Measurements from ENCODE around the gene DCLK3. TPM values are rescaled to one million over a fixed set of nuclear protein-coding genes. Genes with fewer than 3 reads are reported as not detected.

The DCLK3 gene
- total RNA-seq, 6 experiments from 2014 or later = not detected

DNA sequence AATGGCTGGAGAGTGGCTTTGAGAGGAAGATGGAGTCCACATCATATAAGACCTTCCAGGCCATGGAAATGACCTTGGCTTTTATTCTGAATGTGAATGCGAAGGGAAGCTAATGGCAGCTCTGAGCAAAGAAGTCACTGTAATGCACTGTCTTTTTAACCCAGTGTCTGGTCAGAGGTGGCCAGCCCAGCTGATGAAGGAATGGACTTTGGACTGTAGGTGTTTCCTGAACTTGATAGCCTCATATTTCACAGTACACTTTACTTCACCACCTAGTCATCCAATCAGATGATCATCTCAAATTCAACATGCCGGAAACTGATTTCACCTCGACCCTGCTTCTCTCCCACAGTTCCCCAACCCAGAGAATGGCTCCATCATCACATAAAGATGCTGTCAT lies 33.4 kb downstream of the DCLK3 start:
- no peak overlapping the region for H3K27ac Mint-ChIP-seq
- H3K4me1 Mint-ChIP-seq (ENCODE audit: low read depth) = peaks cover 6% of the 10 kb centered on the region; the same call in 1 of the 2 replicates
- no peak for DNase-seq
- TF ChIP-seq, protein P1, sequence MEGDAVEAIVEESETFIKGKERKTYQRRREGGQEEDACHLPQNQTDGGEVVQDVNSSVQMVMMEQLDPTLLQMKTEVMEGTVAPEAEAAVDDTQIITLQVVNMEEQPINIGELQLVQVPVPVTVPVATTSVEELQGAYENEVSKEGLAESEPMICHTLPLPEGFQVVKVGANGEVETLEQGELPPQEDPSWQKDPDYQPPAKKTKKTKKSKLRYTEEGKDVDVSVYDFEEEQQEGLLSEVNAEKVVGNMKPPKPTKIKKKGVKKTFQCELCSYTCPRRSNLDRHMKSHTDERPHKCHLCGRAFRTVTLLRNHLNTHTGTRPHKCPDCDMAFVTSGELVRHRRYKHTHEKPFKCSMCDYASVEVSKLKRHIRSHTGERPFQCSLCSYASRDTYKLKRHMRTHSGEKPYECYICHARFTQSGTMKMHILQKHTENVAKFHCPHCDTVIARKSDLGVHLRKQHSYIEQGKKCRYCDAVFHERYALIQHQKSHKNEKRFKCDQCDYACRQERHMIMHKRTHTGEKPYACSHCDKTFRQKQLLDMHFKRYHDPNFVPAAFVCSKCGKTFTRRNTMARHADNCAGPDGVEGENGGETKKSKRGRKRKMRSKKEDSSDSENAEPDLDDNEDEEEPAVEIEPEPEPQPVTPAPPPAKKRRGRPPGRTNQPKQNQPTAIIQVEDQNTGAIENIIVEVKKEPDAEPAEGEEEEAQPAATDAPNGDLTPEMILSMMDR (IDR thresholded peaks at IDR 0.05) = no peak
- H3K9me3 Mint-ChIP-seq = no peaks in the 10 kb centered on the region
- peaks cover 21% of the 10 kb centered on the region for H3K27me3 Mint-ChIP-seq (ENCODE audit: insufficient read depth)
- H3K4me3 Mint-ChIP-seq = no peak overlapping the region
- H3K36me3 Mint-ChIP-seq (ENCODE audit: low read depth) = no peaks in the 10 kb centered on the region

DNA sequence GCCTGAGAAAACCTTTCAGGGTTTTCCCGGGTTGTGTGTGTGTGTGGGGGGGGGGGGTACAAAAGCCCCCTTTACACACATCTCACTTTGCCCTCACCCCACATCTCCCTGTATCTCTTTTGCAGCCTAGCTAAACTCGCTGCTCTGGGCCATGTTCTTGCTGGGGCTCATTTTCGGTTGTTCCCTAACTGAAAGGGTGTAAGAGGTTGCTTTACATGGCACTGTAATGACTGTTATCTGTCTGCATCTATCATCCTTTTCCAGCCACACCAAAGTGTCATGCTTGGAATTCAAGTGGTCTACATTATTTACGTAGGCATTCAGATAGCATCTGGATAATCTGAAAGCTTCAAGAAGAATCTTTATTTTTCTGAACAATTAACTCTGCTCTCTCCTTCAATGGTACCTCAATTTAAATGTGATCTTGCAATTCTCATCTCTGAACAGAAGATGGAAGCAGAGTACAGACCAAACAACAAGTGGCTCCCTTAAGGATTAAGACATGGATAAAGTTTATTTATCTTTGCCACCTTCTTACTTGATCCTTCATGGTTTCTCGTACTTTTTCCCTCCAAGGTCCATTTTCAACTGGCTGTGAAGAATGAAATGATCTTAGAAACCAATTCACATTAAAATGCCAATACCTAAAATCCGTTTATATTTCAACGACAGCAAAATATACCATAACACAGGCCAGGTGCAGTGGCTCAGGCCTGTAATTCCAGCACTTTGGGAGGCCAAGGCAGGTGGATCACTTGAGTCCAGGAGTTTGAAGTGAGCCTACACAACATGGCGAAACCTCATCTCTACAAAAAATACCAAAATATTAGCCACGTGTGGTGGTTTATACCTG lies 34.9 kb downstream of the DCLK3 start:
- peak; percentile 62 for DNase-seq
- H3K4me3 Mint-ChIP-seq = no peak overlapping the region
- peaks cover 6% of the 10 kb centered on the region; the same call in 1 of the 2 replicates for H3K4me1 Mint-ChIP-seq (ENCODE audit: low read depth)
- H3K27ac Mint-ChIP-seq = no peak overlapping the region
- no peaks in the 10 kb centered on the region for H3K36me3 Mint-ChIP-seq (ENCODE audit: low read depth)
- no peaks in the 10 kb centered on the region for H3K9me3 Mint-ChIP-seq
- TF ChIP-seq, protein P1 (IDR thresholded peaks at IDR 0.05) = peak; percentile 79
- H3K27me3 Mint-ChIP-seq (ENCODE audit: insufficient read depth) = peaks cover 23% of the 10 kb centered on the region

DNA sequence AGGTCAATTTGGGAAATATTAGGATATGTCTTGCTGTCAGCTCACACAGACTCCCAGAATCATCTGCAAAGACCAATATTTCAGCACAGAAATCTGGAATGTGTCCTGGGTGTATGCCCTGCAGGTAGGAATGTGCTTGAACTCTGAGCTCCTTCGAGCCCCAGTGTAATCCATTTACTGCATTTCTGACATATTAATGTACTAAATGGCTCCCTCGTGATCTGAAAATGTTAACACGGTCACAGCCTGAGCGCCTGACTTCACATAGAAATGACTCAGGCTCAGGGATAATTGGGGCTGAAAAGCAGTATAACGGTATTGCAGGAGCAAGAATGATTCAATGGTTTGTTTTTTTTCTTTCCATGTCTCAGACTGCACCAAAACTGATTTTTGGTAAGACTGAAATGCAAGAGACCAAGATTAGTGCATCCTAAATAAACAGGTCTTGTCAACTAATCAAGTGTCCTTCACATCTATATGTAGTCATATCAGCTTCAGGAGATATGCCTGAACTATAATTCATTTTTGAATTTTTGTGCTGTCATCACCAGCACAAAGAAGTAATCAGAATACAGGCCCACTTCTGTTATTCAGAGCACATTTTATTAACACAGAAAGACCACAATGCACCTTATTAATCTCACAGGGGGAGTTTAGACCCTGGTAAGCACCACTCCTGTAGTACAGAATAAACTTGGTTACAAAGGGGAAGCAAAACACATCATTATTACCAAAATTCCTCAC lies 49.8 kb downstream of the DCLK3 start:
- H3K27ac Mint-ChIP-seq = peak overlapping the region; percentile 44; the same call in 1 of the 2 replicates
- peaks cover 4% of the 10 kb centered on the region for H3K27me3 Mint-ChIP-seq (ENCODE audit: insufficient read depth)
- peak overlapping the region; percentile 27; the same call in 1 of the 2 replicates for H3K4me3 Mint-ChIP-seq
- DNase-seq = peak; percentile 81
- no peaks in the 10 kb centered on the region for H3K9me3 Mint-ChIP-seq
- no peaks in the 10 kb centered on the region for H3K36me3 Mint-ChIP-seq (ENCODE audit: low read depth)
- peaks cover 26% of the 10 kb centered on the region for H3K4me1 Mint-ChIP-seq (ENCODE audit: low read depth)
- TF ChIP-seq, protein P1 (IDR thresholded peaks at IDR 0.05) = peak; percentile 54

DNA sequence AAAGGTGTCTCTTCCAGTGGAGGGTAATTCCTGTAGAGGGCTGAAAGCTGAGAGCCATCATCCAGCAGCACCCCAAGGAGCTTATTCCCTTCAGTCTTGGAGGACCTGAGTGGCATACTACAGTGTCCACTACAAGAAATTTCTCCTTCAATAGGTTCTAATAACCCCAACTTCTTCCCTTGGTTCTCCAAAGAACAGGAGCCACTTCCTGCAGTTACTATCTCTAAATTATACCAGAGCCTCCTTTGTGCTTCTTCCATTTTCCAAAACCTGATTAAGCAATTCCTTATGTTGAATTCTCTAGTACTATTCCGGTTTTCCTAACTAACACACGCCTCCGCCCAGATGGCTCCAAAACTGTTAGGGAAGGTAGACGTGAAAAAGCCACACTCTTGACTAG lies 50.4 kb downstream of the DCLK3 start:
- H3K27ac Mint-ChIP-seq = no peak overlapping the region
- TF ChIP-seq, protein P1 (IDR thresholded peaks at IDR 0.05) = no peak
- H3K4me1 Mint-ChIP-seq (ENCODE audit: low read depth) = peaks cover 26% of the 10 kb centered on the region
- no peaks in the 10 kb centered on the region for H3K9me3 Mint-ChIP-seq
- H3K4me3 Mint-ChIP-seq = no peak overlapping the region
- no peaks in the 10 kb centered on the region for H3K36me3 Mint-ChIP-seq (ENCODE audit: low read depth)
- no peak for DNase-seq
- peaks cover 6% of the 10 kb centered on the region for H3K27me3 Mint-ChIP-seq (ENCODE audit: insufficient read depth)

DNA sequence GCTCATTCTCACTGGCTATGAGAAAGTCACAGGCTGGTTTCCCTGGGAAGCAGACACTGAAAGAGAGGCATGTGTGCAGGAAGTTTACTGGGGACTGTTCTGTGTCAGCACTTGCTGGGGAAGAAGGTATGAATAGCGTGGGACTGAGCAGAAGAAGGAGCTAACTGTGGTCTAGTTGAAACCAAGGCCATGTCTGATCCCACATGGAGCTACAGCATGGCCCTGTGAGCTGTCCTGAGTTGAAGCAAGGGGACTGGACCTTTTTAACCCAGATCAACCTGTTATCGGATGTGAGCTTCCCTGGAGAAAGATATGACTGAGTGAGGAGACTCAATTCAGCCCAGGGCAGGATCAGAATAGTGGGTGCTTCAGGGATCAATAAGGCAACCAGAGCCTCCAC lies 53.7 kb downstream of the DCLK3 start:
- Mint-ChIP-seq H3K4me1 (ENCODE audit: low read depth) (peaks cover 31% of the 10 kb centered on the region), H3K36me3 (ENCODE audit: low read depth) (no peaks in the 10 kb centered on the region), H3K27ac (no peak overlapping the region), H3K4me3 (no peak overlapping the region), H3K27me3 (ENCODE audit: insufficient read depth) (peaks cover 5% of the 10 kb centered on the region), H3K9me3 (no peaks in the 10 kb centered on the region)
- no peak for DNase-seq
- TF ChIP-seq, protein P1 (IDR thresholded peaks at IDR 0.05) = no peak
